Gastrocnemius medialis (tissue), 4 donors: ENCODE data around the gene CC2D2B.

Source experiments
- CTCF ChIP-seq, 5 experiments: fragments of 450-650 bp in 3 of 5; fragments of 200-600 bp in 2 of 5; sonication (generic) in 2 of 5; IDR thresholded peaks in 4 of 5; conservative IDR thresholded peaks in 1 of 5; 1 replicate in 4 of 5; 2 replicates in 1 of 5; pipeline ENCODE4 v1.5.1; 2016 to 2019; ENCODE audit warnings: antibody characterized with exemption in 5 of 5, mild to moderate bottlenecking in 3 of 5, moderate library complexity in 3 of 5
- POLR2A ChIP-seq, 2 donors: fragments of 450-650 bp; IDR thresholded peaks; one replicate each; pipeline ENCODE4 v1.6.1; 2017; ENCODE audit warnings: antibody characterized with exemption in 2 of 2, mild to moderate bottlenecking in 2 of 2, moderate library complexity in 2 of 2

GRCh38 chr10:96073722-96074121, 165.9 kb downstream of the CC2D2B start:
- TF ChIP-seq CTCF (IDR thresholded peaks at IDR 0.05 in 4 of 5, conservative IDR thresholded peaks at IDR 0.05 in 1 of 5) = no peak
- TF ChIP-seq POLR2A (IDR thresholded peaks at IDR 0.05) = no peak
